Measurements from ENCODE around the gene TOR1B.

The TOR1B gene

GRCh38 chr9:129849901-129850300, 46.9 kb downstream of the TOR1B start:
- DNase-seq, result no peak

GRCh38 chr9:129850821-129851550, 48.0 kb downstream of the TOR1B start:
- no peak for DNase-seq

DNA sequence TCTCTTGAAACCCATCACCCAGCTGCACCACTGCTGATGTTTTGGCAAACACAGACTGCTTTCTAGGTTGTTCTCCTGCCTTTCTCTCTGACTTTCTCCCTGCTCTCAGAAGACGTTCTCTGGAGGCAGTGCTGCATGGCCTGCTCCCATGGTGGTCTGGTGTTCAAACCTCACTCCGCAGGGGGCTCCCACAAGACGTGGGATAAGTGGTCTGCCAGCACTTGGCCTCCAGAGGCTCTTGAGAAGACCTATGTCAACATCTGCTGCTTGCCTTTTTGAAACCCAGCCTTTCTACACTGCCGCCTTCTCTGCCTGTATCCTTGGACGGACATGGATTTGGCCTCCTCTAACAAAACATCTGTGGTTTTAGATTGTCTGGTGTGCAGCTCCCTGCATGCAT, 48.8 kb downstream of the TOR1B start:
- DNase-seq, result no peak

DNA sequence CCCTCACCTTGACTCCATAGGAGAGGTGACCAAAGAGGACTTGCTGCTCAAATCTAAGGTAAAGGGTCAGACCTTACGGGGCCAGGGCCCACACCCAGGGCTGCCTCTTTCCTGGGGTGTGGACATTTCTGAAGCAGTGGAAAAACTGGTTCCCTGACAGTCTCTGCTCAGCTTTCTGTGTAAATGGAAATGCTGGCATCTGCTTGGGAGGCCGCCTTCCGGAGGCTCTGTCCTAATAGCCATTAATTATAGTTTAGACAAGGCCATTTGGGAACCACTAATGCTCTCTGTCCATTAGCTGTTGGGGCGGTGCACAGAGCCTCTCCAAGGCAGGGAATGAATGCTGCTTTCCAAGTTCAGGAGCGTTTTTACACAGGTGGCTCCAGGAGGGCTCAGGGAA, 49.6 kb downstream of the TOR1B start:
- DNase-seq, result no peak

DNA sequence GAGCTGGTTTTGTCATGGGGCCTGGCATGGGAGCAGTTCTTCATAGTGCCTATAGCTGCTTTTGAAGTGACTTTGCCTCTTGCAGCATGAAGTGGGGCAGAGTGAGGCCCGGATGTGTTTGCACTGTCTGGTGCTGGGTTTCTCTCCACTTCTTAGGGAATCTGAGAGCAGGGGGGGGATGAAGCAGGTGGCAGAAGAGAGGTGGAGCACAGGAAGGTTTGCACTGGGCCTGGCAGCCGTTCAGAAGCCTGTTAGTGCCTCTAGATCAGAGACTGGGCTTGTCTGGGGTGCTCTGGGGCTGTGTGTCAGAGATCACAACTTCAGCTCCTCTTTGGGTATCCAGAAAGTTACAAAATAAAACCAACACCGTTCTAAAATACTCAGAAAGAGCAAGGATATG, 50.6 kb downstream of the TOR1B start:
- no peak for DNase-seq

DNA sequence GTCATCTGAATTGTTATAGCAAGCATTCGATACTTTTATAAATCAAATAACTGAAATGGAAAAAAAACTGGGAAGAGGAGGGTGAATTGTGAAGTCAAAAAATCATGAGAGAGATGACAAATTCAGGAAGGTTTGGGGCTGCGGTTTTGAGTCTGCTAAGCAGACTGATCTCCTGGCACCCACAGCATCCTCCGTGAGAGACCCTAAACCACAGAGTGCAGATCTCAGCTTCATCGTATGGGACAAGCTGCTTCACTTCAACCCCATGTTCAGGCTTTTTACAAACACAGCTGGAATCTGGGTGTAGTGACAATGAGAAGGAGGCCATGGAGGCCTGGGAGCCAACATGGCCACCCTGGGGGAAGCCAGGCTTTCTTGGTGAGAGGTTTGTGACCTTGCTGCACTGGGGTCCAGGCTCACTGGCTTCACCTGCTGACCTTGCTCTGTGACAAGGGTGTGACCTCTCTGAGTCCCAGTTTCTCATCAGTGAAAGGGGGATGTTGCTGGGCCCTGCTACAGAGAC, 51.7 kb downstream of the TOR1B start:
- DNase-seq, result no peak

- DNase-seq, result no peak
Observed at GRCh38 chr9:129857207-129857606, 54.2 kb downstream of the TOR1B start.

GRCh38 chr9:129858167-129858962, 55.4 kb downstream of the TOR1B start:
- no peak for DNase-seq

Data from right hindlimb (tissue), 1 donor.